ENCODE data around the gene VIPR1.
A peak's percentile ranks its signal among the peaks of the same experiment; 100 is the strongest.

Gene VIPR1

DNA sequence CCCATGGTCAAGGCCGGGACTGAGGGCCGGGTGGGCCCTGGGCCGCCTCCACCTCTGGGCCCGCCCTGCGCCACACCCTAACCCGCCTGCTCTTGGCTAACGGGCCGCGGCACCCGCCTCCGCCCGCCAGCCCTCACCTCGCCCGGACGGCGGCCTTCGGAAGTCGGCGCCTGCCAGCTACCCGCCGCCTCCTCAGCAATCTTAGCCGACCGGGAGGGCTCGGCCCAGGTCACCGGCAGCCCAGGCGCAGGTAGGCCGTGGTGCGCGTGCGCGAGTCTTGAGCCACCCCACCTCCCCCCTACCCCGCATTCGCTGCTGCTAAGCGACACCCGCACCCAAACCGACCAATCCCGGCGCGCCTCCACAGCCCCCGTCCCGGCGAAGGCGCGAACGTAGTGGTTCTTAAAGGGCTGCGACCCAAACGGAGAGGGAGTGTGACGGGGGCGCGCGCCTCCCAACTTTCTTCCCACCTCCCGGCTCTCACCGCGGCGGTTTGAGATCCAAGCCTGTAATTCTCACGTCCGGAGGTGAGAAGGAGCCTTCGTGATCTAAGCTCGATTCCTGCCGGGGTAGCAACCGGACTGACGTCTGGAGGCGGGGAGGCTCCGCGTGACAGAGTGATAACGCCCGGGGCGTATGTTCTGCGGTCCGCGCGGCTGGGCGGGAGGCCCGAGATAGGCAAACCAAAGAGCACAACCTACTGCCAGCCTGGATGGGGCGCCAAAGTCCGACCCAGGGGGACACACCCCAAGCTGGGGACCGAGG is 79.4 kb downstream of the VIPR1 start, which contains the start of gene SEC22C:
Gene SEC22C, minus strand, starts transcription at position 259 of the 765 bp plus-strand sequence. CDS start 12,921 bp downstream, outside the sequence.
- H3K9me3 ChIP-seq (replicated peaks; ENCODE audit: insufficient read depth, low read length): no peaks in the 10 kb centered on the region
- peak within 1 kb of the TSS; percentile 94 for H3K4me3 ChIP-seq (ENCODE audit: low read length)
- H3K36me3 ChIP-seq (replicated peaks; ENCODE audit: insufficient read depth, low read length): no peaks in the 10 kb centered on the region
- peak within 1 kb of the TSS; percentile 90 for H2AFZ ChIP-seq (ENCODE audit: low read length)
- peak within 1 kb of the TSS; percentile 96 for H3K9ac ChIP-seq (ENCODE audit: low read length)
- no peaks in the 10 kb centered on the region for H3K9me2 ChIP-seq (replicated peaks; ENCODE audit: insufficient read depth, low read length)
- peak; percentile 97 for DNase-seq
- peaks cover 19% of the 10 kb centered on the region for H3K4me1 ChIP-seq (ENCODE audit: low read length)
- peaks cover 53% of the 10 kb centered on the region for H3K79me2 ChIP-seq (ENCODE audit: low read length)
- TF ChIP-seq CTCF (IDR thresholded peaks at IDR 0.05; ENCODE audit: low read length): peak; percentile 70
- TF ChIP-seq EZH2 (optimal IDR thresholded peaks at IDR 0.05; ENCODE audit: low read depth, low read length): no peak
- no peaks in the 10 kb centered on the region for H4K20me1 ChIP-seq (ENCODE audit: insufficient read depth, low read length)
- H3K27me3 ChIP-seq (replicated peaks; ENCODE audit: insufficient read depth, low read length): no peaks in the 10 kb centered on the region
- peak within 1 kb of the TSS; percentile 84 for H3K4me2 ChIP-seq (ENCODE audit: low read depth, low read length)
- H3K27ac ChIP-seq (ENCODE audit: low read length): peak within 1 kb of the TSS; percentile 99
- H3F3A ChIP-seq (ENCODE audit: insufficient read depth, low read length): peaks cover 19% of the 10 kb centered on the region

GRCh38 chr3:42582474-42583070 is 80.1 kb downstream of the VIPR1 start:
- Histone ChIP-seq H2AFZ (ENCODE audit: low read length) (peak overlapping the region; percentile 90), H3K4me3 (ENCODE audit: low read length) (peak overlapping the region; percentile 94), H3K36me3 (replicated peaks; ENCODE audit: insufficient read depth, low read length) (no peaks in the 10 kb centered on the region), H3K4me2 (ENCODE audit: low read depth, low read length) (peak overlapping the region; percentile 84), H3K27me3 (replicated peaks; ENCODE audit: insufficient read depth, low read length) (no peaks in the 10 kb centered on the region), H3F3A (ENCODE audit: insufficient read depth, low read length) (peaks cover 19% of the 10 kb centered on the region), H3K79me2 (ENCODE audit: low read length) (peaks cover 48% of the 10 kb centered on the region), H3K9me2 (replicated peaks; ENCODE audit: insufficient read depth, low read length) (no peaks in the 10 kb centered on the region), H3K9me3 (replicated peaks; ENCODE audit: insufficient read depth, low read length) (no peaks in the 10 kb centered on the region), H4K20me1 (ENCODE audit: insufficient read depth, low read length) (no peaks in the 10 kb centered on the region), H3K9ac (ENCODE audit: low read length) (peak overlapping the region; percentile 96), H3K4me1 (ENCODE audit: low read length) (peaks cover 19% of the 10 kb centered on the region), H3K27ac (ENCODE audit: low read length) (peak overlapping the region; percentile 99)
- TF ChIP-seq EZH2phosphoT487 (IDR thresholded peaks at IDR 0.05; ENCODE audit: low read length): no peak
- TF ChIP-seq CTCF (IDR thresholded peaks at IDR 0.05; ENCODE audit: low read length): no peak
- TF ChIP-seq EZH2 (optimal IDR thresholded peaks at IDR 0.05; ENCODE audit: low read depth, low read length): no peak
- no peak for DNase-seq
